ENCODE results near the gene PRRG2. TPM values are rescaled to one million over a fixed set of nuclear protein-coding genes. Genes with fewer than 3 reads are reported as not detected.

The PRRG2 gene
- total RNA-seq, 1 donor from 2014 or later: 0.56 TPM

GRCh38 chr19:49587227-49587626 lies 6.1 kb downstream of the PRRG2 start:
- intact Hi-C loops (cut with micrococcal nuclease): no loop called here
- H3K27ac Mint-ChIP-seq: no peak overlapping the region
- H3K27me3 Mint-ChIP-seq: peaks cover 11% of the 10 kb centered on the region
- no peak for DNase-seq
- H3K9me3 Mint-ChIP-seq: no peaks in the 10 kb centered on the region
- H3K4me3 Mint-ChIP-seq: no peak overlapping the region
- H3K4me1 Mint-ChIP-seq: peaks cover 11% of the 10 kb centered on the region
- no peaks in the 10 kb centered on the region for H3K36me3 Mint-ChIP-seq (ENCODE audit: low read depth)

- peak overlapping the region; percentile 46 for H3K27ac Mint-ChIP-seq
- intact Hi-C loops (cut with micrococcal nuclease): no loop called here
- peak; percentile 75 for DNase-seq
- H3K4me1 Mint-ChIP-seq: peaks cover 23% of the 10 kb centered on the region
- H3K4me3 Mint-ChIP-seq: peak overlapping the region; percentile 14
- peaks cover 11% of the 10 kb centered on the region for H3K27me3 Mint-ChIP-seq
- peaks cover 2% of the 10 kb centered on the region for H3K36me3 Mint-ChIP-seq (ENCODE audit: low read depth)
- no peaks in the 10 kb centered on the region for H3K9me3 Mint-ChIP-seq
Measured at GRCh38 chr19:49588365-49589122, 7.4 kb downstream of the PRRG2 start.

- peaks cover 11% of the 10 kb centered on the region for H3K27me3 Mint-ChIP-seq
- intact Hi-C loops (cut with micrococcal nuclease): no loop called here
- H3K9me3 Mint-ChIP-seq: no peaks in the 10 kb centered on the region
- peaks cover 30% of the 10 kb centered on the region for H3K4me1 Mint-ChIP-seq
- no peak overlapping the region for H3K4me3 Mint-ChIP-seq
- DNase-seq: no peak
- H3K36me3 Mint-ChIP-seq (ENCODE audit: low read depth): peaks cover 11% of the 10 kb centered on the region
- H3K27ac Mint-ChIP-seq: peak overlapping the region; percentile 60
Measured at GRCh38 chr19:49589502-49589905, 8.4 kb downstream of the PRRG2 start.

- peak; percentile 98 for DNase-seq
- peak overlapping the region; percentile 67 for H3K27ac Mint-ChIP-seq
- peaks cover 13% of the 10 kb centered on the region for H3K36me3 Mint-ChIP-seq (ENCODE audit: low read depth)
- intact Hi-C loops (cut with micrococcal nuclease): loop anchor here (1.0 to 5.0 kb wide), 7 partner anchors 10 to 337 kb away; partner anchors contain the start of genes AP2A1, ATF5, BCL2L12 and IRF3
- no peaks in the 10 kb centered on the region for H3K9me3 Mint-ChIP-seq
- peaks cover 11% of the 10 kb centered on the region for H3K27me3 Mint-ChIP-seq
- H3K4me1 Mint-ChIP-seq: peaks cover 30% of the 10 kb centered on the region
- H3K4me3 Mint-ChIP-seq: peak overlapping the region; percentile 88
Measured at GRCh38 chr19:49590071-49590970, 9.2 kb downstream of the PRRG2 start.

- peak within 1 kb of the TSS; percentile 82 for H3K27ac Mint-ChIP-seq
- peaks cover 11% of the 10 kb centered on the region for H3K27me3 Mint-ChIP-seq
- peaks cover 30% of the 10 kb centered on the region for H3K4me1 Mint-ChIP-seq
- intact Hi-C loops (cut with micrococcal nuclease): loop anchor here (1.0 to 5.0 kb wide), 7 partner anchors 11 to 336 kb away; partner anchors contain the start of genes AP2A1, ATF5, BCL2L12 and IRF3
- H3K36me3 Mint-ChIP-seq (ENCODE audit: low read depth): peaks cover 13% of the 10 kb centered on the region
- no peaks in the 10 kb centered on the region for H3K9me3 Mint-ChIP-seq
- peak; percentile 91 for DNase-seq
- peak within 1 kb of the TSS; percentile 88 for H3K4me3 Mint-ChIP-seq
Measured at GRCh38 chr19:49590971-49591730, 10.0 kb downstream of the PRRG2 start, which contains the start of gene PRR12. TSS of gene PRR12 (plus strand) at chr19:49591182. CDS start at chr19:49591655, 473 bp downstream.

- Mint-ChIP-seq H3K36me3 (ENCODE audit: low read depth) (peaks cover 13% of the 10 kb centered on the region), H3K4me3 (peak overlapping the region; percentile 88), H3K4me1 (peaks cover 30% of the 10 kb centered on the region), H3K9me3 (no peaks in the 10 kb centered on the region), H3K27me3 (peaks cover 11% of the 10 kb centered on the region), H3K27ac (peak overlapping the region; percentile 82)
- intact Hi-C loops (cut with micrococcal nuclease): loop anchor here (1.0 to 5.0 kb wide), 5 partner anchors 37 to 335 kb away; partner anchors contain the start of genes AKT1S1, AP2A1, ATF5 and BCL2L12
- DNase-seq: peak; percentile 84
Measured at GRCh38 chr19:49591731-49592485, 10.8 kb downstream of the PRRG2 start.

GRCh38 chr19:49592486-49593232 lies 11.5 kb downstream of the PRRG2 start:
- DNase-seq: peak; percentile 73
- Mint-ChIP-seq H3K4me1 (peaks cover 30% of the 10 kb centered on the region), H3K27ac (peak overlapping the region; percentile 82), H3K36me3 (ENCODE audit: low read depth) (peaks cover 13% of the 10 kb centered on the region), H3K4me3 (peak overlapping the region; percentile 88), H3K9me3 (no peaks in the 10 kb centered on the region), H3K27me3 (peaks cover 11% of the 10 kb centered on the region)
- intact Hi-C loops (cut with micrococcal nuclease): loop anchor here (1.0 to 5.0 kb wide), 2 partner anchors 285 to 335 kb away; partner anchors contain the start of genes AKT1S1, ATF5, NUP62 and TBC1D17

- peak overlapping the region; percentile 82 for H3K27ac Mint-ChIP-seq
- H3K4me1 Mint-ChIP-seq: peaks cover 30% of the 10 kb centered on the region
- peaks cover 8% of the 10 kb centered on the region for H3K27me3 Mint-ChIP-seq
- no peaks in the 10 kb centered on the region for H3K9me3 Mint-ChIP-seq
- peak; percentile 98 for DNase-seq
- peaks cover 18% of the 10 kb centered on the region for H3K36me3 Mint-ChIP-seq (ENCODE audit: low read depth)
- intact Hi-C loops (cut with micrococcal nuclease): loop anchor here (5.0 kb wide), 1 partner anchor 334 kb away; the partner anchor contains the start of genes ATF5 and NUP62
- peak overlapping the region; percentile 88 for H3K4me3 Mint-ChIP-seq
Measured at GRCh38 chr19:49593233-49594113, 12.4 kb downstream of the PRRG2 start.

- no peak for DNase-seq
- H3K4me3 Mint-ChIP-seq: peak overlapping the region; percentile 88
- H3K27ac Mint-ChIP-seq: peak overlapping the region; percentile 82
- peaks cover 26% of the 10 kb centered on the region for H3K4me1 Mint-ChIP-seq
- intact Hi-C loops (cut with micrococcal nuclease): loop anchor here (5.0 kb wide), 1 partner anchor 333 kb away; the partner anchor contains the start of genes ATF5 and NUP62
- peaks cover 22% of the 10 kb centered on the region for H3K36me3 Mint-ChIP-seq (ENCODE audit: low read depth)
- no peaks in the 10 kb centered on the region for H3K9me3 Mint-ChIP-seq
- peaks cover 3% of the 10 kb centered on the region for H3K27me3 Mint-ChIP-seq
Measured at GRCh38 chr19:49594157-49594992, 13.3 kb downstream of the PRRG2 start.

GRCh38 chr19:49594993-49595818 lies 14.1 kb downstream of the PRRG2 start:
- intact Hi-C loops (cut with micrococcal nuclease): loop anchor here (5.0 kb wide), 1 partner anchor 332 kb away; the partner anchor contains the start of genes ATF5 and NUP62
- H3K4me1 Mint-ChIP-seq: peaks cover 21% of the 10 kb centered on the region
- no peak overlapping the region for H3K27ac Mint-ChIP-seq

More at GRCh38 chr19:49594993-49595818, 14.1 kb downstream of the PRRG2 start:
- DNase-seq: no peak
- H3K9me3 Mint-ChIP-seq: no peaks in the 10 kb centered on the region
- H3K27me3 Mint-ChIP-seq: no peaks in the 10 kb centered on the region
- H3K36me3 Mint-ChIP-seq (ENCODE audit: low read depth): peaks cover 28% of the 10 kb centered on the region
- no peak overlapping the region for H3K4me3 Mint-ChIP-seq
